Measurements from ENCODE around the gene PAX7. TPM values are rescaled to one million over a fixed set of nuclear protein-coding genes. Genes with fewer than 3 reads are reported as not detected.

Gene PAX7
- polyA plus RNA-seq, 1 donor from 2014 or later = not detected

DNA sequence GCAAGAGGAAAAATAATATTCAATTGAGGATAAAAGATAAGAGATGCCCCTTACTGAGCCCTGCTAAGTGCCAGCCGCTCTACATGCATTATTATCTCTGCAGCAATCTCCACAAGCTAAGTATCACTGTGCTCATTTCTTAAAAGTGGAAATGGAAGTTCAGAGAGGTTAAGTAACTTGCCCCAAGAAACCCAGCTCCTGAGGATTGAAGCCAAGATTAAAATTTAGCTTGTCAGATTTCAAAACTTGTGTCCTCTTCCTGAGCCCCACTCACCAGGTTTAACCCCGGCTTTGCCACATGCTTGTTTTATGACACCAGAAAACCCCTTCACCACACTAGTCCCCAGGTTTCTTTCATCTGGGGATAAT, 11.2 kb upstream of the PAX7 start:
- Histone ChIP-seq H3K4me2 (ENCODE audit: low read length) (no peak overlapping the region), H3F3A (ENCODE audit: insufficient read depth, low read length, poor library complexity, severe bottlenecking) (no peaks in the 10 kb centered on the region), H3K36me3 (ENCODE audit: insufficient read depth, low read length) (no peaks in the 10 kb centered on the region), H3K4me3 (ENCODE audit: low read length) (no peak overlapping the region), H3K9ac (ENCODE audit: low read length) (no peak overlapping the region), H2AFZ (ENCODE audit: low read depth, low read length) (no peak overlapping the region), H3K27me3 (ENCODE audit: insufficient read depth, low read depth, low read length) (peaks cover 13% of the 10 kb centered on the region), H3K9me3 (ENCODE audit: low read length) (no peaks in the 10 kb centered on the region), H4K20me1 (ENCODE audit: insufficient read depth) (no peaks in the 10 kb centered on the region), H3K79me2 (replicated peaks; ENCODE audit: insufficient read depth, low read length) (no peaks in the 10 kb centered on the region), H3K27ac (ENCODE audit: low read length) (no peak overlapping the region), H3K9me2 (ENCODE audit: insufficient read depth, low read length) (no peaks in the 10 kb centered on the region)
- TF ChIP-seq REST (IDR thresholded peaks at IDR 0.05; ENCODE audit: borderline replicate concordance) (no peak), SMC3 (conservative IDR thresholded peaks at IDR 0.05; ENCODE audit: poor library complexity) (no peak), EZH2 (IDR thresholded peaks at IDR 0.05; ENCODE audit: borderline replicate concordance, insufficient read depth, low read length, poor library complexity, severe bottlenecking) (no peak), POLR2AphosphoS5 (IDR thresholded peaks at IDR 0.05) (no peak), MXI1 (conservative IDR thresholded peaks at IDR 0.05; ENCODE audit: poor library complexity, severe bottlenecking) (no peak), CTCF (IDR thresholded peaks at IDR 0.05; ENCODE audit: poor library complexity, severe bottlenecking) (no peak), TAF1 (IDR thresholded peaks at IDR 0.05; ENCODE audit: low read depth) (no peak), EP300 (conservative IDR thresholded peaks at IDR 0.05; ENCODE audit: poor library complexity, severe bottlenecking) (no peak), RAD21 (conservative IDR thresholded peaks at IDR 0.05) (no peak)

- peaks cover 91% of the 10 kb centered on the region for H3K27me3 ChIP-seq (ENCODE audit: insufficient read depth, low read depth, low read length)
- H3K4me2 ChIP-seq (ENCODE audit: low read length) = no peak overlapping the region
- no peaks in the 10 kb centered on the region for H3K79me2 ChIP-seq (replicated peaks; ENCODE audit: insufficient read depth, low read length)
- no peaks in the 10 kb centered on the region for H3F3A ChIP-seq (ENCODE audit: insufficient read depth, low read length, poor library complexity, severe bottlenecking)
- TF ChIP-seq REST (IDR thresholded peaks at IDR 0.05; ENCODE audit: borderline replicate concordance) (no peak), POLR2AphosphoS5 (IDR thresholded peaks at IDR 0.05) (no peak), EZH2 (IDR thresholded peaks at IDR 0.05; ENCODE audit: borderline replicate concordance, insufficient read depth, low read length, poor library complexity, severe bottlenecking) (no peak), EP300 (conservative IDR thresholded peaks at IDR 0.05; ENCODE audit: poor library complexity, severe bottlenecking) (no peak), SMC3 (conservative IDR thresholded peaks at IDR 0.05; ENCODE audit: poor library complexity) (no peak), CTCF (IDR thresholded peaks at IDR 0.05; ENCODE audit: poor library complexity, severe bottlenecking) (no peak), RAD21 (conservative IDR thresholded peaks at IDR 0.05) (no peak)
- no peak overlapping the region for H2AFZ ChIP-seq (ENCODE audit: low read depth, low read length)
- no peaks in the 10 kb centered on the region for H3K36me3 ChIP-seq (ENCODE audit: insufficient read depth, low read length)
- H3K9me2 ChIP-seq (ENCODE audit: insufficient read depth, low read length) = no peaks in the 10 kb centered on the region
- no peak overlapping the region for H3K27ac ChIP-seq (ENCODE audit: low read length)
- no peaks in the 10 kb centered on the region for H4K20me1 ChIP-seq (ENCODE audit: insufficient read depth)
- no peaks in the 10 kb centered on the region for H3K9me3 ChIP-seq (ENCODE audit: low read length)
- no peak overlapping the region for H3K9ac ChIP-seq (ENCODE audit: low read length)
- no peak overlapping the region for H3K4me3 ChIP-seq (ENCODE audit: low read length)
Observed at GRCh38 chr1:18628511-18628910, 2.1 kb upstream of the PAX7 start.
